T-helper 9 cell (primary cell): ENCODE results near the gene PKP1.

Experiments used
- DNase-seq: peaks from one replicate; pipeline ENCODE4 v3.0.0-alpha.2; 2020

PKP1 gene

GRCh38 chr1:201331166-201331565, 47.9 kb downstream of the PKP1 start:
- no peak for DNase-seq

GRCh38 chr1:201332021-201332420, 48.7 kb downstream of the PKP1 start:
- DNase-seq: no peak

GRCh38 chr1:201332616-201333335, 49.5 kb downstream of the PKP1 start:
- no peak for DNase-seq

- no peak for DNase-seq
Measured at GRCh38 chr1:201334325-201335173, 51.2 kb downstream of the PKP1 start.

- no peak for DNase-seq
Measured at GRCh38 chr1:201335174-201335870, 52.0 kb downstream of the PKP1 start.

- DNase-seq: no peak
Measured at GRCh38 chr1:201335901-201336300, 52.6 kb downstream of the PKP1 start.

- DNase-seq: no peak
Measured at GRCh38 chr1:201336711-201337450, 53.6 kb downstream of the PKP1 start.

GRCh38 chr1:201341377-201341776, 58.1 kb downstream of the PKP1 start:
- DNase-seq: no peak

GRCh38 chr1:201344206-201345080, 61.1 kb downstream of the PKP1 start:
- DNase-seq: no peak

GRCh38 chr1:201345081-201345355, 61.7 kb downstream of the PKP1 start:
- DNase-seq: no peak

- DNase-seq: no peak
Measured at GRCh38 chr1:201346337-201346939, 63.1 kb downstream of the PKP1 start.

- DNase-seq: no peak
Measured at GRCh38 chr1:201346987-201347386, 63.7 kb downstream of the PKP1 start.

- DNase-seq: no peak
Measured at GRCh38 chr1:201347498-201348210, 64.3 kb downstream of the PKP1 start.

GRCh38 chr1:201348211-201348566, 64.9 kb downstream of the PKP1 start:
- DNase-seq: no peak

- no peak for DNase-seq
Measured at GRCh38 chr1:201349092-201349491, 65.8 kb downstream of the PKP1 start.

GRCh38 chr1:201350361-201350725, 67.0 kb downstream of the PKP1 start:
- no peak for DNase-seq

- DNase-seq: no peak
Measured at GRCh38 chr1:201350884-201351283, 67.6 kb downstream of the PKP1 start.

GRCh38 chr1:201351617-201352016, 68.3 kb downstream of the PKP1 start:
- no peak for DNase-seq

GRCh38 chr1:201353186-201353940, 70.1 kb downstream of the PKP1 start:
- DNase-seq: no peak

GRCh38 chr1:201354151-201354900, 71.0 kb downstream of the PKP1 start:
- no peak for DNase-seq
